D721Med (cell line): ENCODE measurements around the gene LTC4S.

Experiments used
- DNase-seq: peaks from one replicate; pipeline ENCODE4 v3.0.0; 2011; ENCODE audit warnings: low spot score; ENCODE audit not compliant: insufficient read length
- FAIRE-seq: peaks from 2 replicates; lab custom pipeline; 2011; peaks lifted over from hg19 to GRCh38; lab: Jason Lieb, UNC
- TF ChIP-seq, protein P1 (sequence below): IDR thresholded peaks from 2 replicates; pipeline ENCODE4 v1.5.1; 2012; ENCODE audit warnings: mild to moderate bottlenecking, control low read depth; ENCODE audit not compliant: insufficient read depth; ENCODE audit errors: missing control alignments

Gene LTC4S

GRCh38 chr5:179765400-179765799 lies 28.4 kb upstream of the LTC4S start:
- FAIRE-seq (no peak), DNase-seq (no peak)
- TF ChIP-seq, protein P1, sequence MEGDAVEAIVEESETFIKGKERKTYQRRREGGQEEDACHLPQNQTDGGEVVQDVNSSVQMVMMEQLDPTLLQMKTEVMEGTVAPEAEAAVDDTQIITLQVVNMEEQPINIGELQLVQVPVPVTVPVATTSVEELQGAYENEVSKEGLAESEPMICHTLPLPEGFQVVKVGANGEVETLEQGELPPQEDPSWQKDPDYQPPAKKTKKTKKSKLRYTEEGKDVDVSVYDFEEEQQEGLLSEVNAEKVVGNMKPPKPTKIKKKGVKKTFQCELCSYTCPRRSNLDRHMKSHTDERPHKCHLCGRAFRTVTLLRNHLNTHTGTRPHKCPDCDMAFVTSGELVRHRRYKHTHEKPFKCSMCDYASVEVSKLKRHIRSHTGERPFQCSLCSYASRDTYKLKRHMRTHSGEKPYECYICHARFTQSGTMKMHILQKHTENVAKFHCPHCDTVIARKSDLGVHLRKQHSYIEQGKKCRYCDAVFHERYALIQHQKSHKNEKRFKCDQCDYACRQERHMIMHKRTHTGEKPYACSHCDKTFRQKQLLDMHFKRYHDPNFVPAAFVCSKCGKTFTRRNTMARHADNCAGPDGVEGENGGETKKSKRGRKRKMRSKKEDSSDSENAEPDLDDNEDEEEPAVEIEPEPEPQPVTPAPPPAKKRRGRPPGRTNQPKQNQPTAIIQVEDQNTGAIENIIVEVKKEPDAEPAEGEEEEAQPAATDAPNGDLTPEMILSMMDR: no peak

GRCh38 chr5:179766021-179766725 lies 27.6 kb upstream of the LTC4S start:
- no peak for FAIRE-seq
- TF ChIP-seq, protein P1: no peak
- no peak for DNase-seq

DNA sequence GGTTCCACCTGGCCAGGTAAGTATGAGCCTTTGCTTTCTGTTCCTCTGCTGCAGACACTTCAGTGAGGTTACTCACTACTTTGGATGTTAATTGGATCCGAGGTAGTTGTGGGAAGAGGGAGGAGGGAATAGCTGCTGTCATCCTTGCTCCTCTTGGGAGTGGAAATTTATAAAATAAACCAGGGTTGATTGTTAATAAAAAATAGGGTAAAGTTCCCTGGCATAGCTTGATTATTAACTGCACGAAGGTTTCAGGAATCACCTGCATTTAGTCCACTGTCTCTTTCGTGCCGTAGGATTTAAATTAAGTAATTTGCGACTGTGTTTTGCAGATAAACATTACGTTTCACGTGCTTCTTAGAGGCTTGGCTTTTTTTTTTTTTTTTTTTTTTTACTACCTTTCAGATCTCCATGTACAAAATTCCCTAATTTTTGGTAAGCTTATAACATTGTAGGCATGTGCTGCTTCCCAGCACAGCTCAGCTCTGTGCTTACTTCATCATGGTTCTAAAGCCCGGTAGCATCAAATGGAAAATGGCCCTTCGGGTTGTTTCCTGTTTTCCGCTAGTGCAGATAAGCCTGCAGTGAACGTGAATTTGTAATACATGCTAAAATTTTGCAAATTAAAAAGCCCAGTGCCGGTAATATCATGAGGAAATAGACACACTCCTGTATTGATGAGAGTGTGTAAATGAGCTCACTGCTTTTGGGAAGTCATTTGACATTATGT lies 26.9 kb upstream of the LTC4S start:
- DNase-seq (no peak), FAIRE-seq (no peak)
- TF ChIP-seq, protein P1: no peak

DNA sequence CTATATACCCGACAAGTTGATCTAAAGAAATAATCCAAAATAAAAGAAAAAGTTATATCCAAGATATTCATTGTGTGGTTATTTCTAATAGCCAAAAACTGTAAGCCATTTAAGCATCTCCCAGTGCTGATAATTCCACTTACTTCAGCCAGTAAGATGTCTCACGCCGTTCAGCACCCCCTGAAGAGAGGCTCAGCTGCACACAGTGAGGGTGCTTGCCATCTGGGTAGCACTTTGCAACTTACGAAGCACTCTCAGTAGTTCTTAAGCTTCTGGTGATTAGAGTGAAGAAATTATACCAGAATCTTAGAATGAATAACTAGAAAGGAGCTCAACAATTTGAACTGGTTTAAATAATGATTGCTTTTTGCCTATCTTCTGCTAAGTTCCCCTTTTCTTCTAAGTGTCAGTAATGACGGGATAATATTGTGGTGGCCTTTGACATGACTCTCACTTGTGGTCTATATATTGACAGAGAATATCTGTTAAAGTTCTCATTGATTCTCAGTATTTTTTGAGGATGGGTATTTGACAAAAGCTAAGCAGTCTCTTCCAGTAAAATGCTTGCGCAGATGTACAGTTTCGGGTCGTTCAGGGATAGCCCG lies 26.2 kb upstream of the LTC4S start:
- no peak for FAIRE-seq
- DNase-seq: no peak
- TF ChIP-seq, protein P1: no peak

- no peak for FAIRE-seq
- TF ChIP-seq, protein P1: no peak
- no peak for DNase-seq
Observed at GRCh38 chr5:179768326-179769085, 25.3 kb upstream of the LTC4S start.

- no peak for FAIRE-seq
- TF ChIP-seq, protein P1: no peak
- DNase-seq: no peak
Observed at GRCh38 chr5:179769271-179769670, 24.5 kb upstream of the LTC4S start.
